A673 (cell line): ENCODE data around the gene RASAL2.

ENCODE experiments used
- EZH2 ChIP-seq: fragments of 200-600 bp; sonication (generic); IDR thresholded peaks from 2 replicates; pipeline ENCODE4 v1.6.1; 2017; ENCODE audit warnings: borderline replicate concordance, low read depth, mild to moderate bottlenecking, mixed read lengths, antibody characterized with exemption, low read length; ENCODE audit not compliant: poor library complexity, severe bottlenecking
- TF ChIP-seq, protein P1 (sequence below): fragments of 300-800, 200-600 bp; sonication (generic); conservative IDR thresholded peaks from 2 replicates; pipeline ENCODE4 v1.5.1; 2017; ENCODE audit warnings: low read depth, mild to moderate bottlenecking, antibody characterized with exemption, low read length, moderate library complexity, mixed read lengths

DNA sequence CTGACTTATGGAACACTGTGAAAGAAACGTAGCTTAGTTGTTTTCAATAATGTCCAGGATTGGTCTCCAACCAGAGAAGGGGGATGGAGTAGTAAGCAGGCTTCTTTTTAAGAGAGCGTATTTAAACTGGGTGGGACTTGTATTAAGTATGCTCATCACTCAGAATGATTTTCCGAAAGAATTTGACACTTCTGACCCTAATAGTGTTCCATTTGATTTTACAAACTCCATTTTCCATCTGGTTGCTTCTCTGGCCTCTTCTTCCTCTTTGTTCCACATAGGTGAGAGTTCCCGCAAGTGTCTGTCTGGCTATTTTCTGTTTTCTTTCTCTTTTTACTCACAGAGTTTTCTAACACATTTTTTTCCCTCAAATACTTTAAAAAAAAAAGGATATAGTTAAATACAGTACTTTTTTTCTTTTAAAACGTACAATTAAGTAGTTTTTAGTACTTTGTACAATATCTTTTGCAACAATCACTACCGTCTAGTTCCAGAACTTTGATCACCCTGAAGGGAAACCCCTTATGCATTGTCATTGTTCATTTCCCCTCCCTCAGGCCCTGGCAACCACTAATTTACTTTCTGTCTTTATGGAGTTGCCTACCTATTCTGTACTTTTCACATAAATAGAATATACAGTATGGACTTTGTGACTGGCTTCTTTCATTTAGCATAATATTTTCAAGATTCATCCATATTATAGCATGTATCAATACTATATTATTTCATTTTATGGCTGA lies 67.0 kb downstream of the RASAL2 start:
- TF ChIP-seq, protein P1, sequence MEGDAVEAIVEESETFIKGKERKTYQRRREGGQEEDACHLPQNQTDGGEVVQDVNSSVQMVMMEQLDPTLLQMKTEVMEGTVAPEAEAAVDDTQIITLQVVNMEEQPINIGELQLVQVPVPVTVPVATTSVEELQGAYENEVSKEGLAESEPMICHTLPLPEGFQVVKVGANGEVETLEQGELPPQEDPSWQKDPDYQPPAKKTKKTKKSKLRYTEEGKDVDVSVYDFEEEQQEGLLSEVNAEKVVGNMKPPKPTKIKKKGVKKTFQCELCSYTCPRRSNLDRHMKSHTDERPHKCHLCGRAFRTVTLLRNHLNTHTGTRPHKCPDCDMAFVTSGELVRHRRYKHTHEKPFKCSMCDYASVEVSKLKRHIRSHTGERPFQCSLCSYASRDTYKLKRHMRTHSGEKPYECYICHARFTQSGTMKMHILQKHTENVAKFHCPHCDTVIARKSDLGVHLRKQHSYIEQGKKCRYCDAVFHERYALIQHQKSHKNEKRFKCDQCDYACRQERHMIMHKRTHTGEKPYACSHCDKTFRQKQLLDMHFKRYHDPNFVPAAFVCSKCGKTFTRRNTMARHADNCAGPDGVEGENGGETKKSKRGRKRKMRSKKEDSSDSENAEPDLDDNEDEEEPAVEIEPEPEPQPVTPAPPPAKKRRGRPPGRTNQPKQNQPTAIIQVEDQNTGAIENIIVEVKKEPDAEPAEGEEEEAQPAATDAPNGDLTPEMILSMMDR = no peak
- TF ChIP-seq EZH2 = no peak
